Left hindlimb (tissue), 1 donor: Measurements from ENCODE around the gene RAB3C.
"Not testable (repeated sequence)": the region's sequence is repeated elsewhere in the genome, so short reads cannot be mapped to it uniquely, and the experiment has no call there.

Experiments
- DNase-seq: peaks from one replicate; pipeline ENCODE4 v3.0.0-alpha.2; 2018

Gene RAB3C

DNA sequence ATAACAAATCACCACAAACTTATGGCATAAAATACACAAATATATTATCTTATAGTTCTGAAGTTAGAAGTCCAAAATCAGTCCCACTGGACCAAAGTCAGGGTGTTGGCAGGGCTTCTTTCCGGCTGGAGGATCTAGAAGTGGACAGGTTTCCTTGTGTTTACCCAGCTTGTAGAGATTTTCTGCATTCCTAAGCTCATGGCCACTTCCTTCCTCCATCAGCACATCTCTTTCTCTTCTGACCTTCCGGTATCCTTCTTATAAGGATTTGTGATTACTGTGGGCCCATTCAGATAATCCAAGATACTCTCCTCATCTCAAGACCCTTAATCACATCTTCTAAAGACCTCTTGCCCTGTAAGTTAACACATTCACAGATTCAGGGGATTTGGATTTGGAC, 97.6 kb downstream of the RAB3C start:
- no peak for DNase-seq

DNA sequence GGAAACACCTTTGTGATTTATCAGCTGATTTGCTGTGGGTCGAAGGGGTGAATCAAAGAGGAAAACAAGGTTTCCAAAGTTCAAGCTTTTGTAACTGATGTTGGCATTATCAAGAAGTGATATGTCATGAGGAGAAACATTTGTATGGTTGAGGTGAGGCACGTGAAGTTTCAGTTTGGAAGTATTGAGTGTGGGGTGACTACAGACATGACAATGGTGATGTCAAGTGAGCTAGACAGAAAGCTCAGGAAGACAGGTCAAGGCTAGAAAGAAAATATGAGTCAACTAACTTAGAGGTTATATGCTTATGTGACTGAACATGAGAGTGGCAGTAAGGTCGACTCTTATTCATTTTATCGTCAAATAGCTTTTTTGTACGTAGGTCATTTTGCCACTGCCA, 99.1 kb downstream of the RAB3C start:
- no peak for DNase-seq

DNA sequence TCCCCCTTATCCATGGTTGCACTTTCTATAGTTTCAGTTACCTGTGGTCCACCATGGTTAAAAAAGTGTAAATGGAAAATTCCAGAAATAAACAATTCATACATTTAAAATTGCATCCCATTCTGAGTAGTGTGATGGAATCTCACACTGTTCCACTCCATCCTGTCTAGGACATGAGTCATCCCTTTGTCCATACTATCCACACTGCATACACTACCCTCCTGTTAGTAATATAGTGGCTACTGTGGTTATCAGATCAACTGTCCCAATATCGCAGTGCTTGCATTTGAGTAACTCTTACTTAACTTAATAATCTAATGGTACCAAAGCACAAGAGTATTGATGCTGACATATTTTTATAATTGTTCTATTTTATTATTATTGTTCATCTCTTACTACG, 100.7 kb downstream of the RAB3C start:
- DNase-seq, result no peak

DNA sequence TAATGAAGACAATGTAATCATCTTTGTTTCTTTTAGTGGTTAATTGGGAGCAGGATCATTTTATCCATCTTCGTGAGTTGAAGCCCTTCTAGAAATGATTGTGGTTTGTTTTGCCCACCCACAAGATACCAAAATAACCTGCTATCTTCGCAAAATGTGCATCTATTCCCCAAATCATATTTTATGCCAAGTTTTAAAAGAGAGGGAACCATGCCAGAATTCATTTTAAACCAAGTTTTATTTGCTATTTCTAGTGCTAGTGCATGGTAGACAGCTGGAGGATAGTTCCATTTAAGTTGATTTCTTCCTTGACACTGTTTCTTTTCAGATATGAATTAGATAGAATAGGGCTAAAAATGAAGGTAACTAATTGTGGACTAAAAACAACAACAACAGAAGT, 104.2 kb downstream of the RAB3C start:
- no peak for DNase-seq

DNA sequence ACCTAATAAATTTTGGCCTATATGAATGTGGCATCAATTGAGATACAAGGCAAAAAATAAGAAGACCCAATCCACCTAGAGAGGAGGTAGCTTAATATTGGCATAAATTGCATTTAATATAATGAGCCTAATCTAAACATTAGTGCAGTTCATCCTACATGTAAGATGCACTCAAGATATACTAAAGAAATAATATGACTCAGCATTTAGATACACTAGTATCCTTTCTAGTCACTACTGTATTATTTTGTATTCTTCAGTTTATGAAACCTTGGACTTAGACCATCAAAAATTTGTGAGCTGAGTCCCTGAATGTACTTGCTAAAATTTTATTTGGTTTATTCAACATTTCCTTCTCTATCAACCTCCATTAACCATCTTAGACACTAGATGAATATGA, 104.7 kb downstream of the RAB3C start:
- no peak for DNase-seq

DNA sequence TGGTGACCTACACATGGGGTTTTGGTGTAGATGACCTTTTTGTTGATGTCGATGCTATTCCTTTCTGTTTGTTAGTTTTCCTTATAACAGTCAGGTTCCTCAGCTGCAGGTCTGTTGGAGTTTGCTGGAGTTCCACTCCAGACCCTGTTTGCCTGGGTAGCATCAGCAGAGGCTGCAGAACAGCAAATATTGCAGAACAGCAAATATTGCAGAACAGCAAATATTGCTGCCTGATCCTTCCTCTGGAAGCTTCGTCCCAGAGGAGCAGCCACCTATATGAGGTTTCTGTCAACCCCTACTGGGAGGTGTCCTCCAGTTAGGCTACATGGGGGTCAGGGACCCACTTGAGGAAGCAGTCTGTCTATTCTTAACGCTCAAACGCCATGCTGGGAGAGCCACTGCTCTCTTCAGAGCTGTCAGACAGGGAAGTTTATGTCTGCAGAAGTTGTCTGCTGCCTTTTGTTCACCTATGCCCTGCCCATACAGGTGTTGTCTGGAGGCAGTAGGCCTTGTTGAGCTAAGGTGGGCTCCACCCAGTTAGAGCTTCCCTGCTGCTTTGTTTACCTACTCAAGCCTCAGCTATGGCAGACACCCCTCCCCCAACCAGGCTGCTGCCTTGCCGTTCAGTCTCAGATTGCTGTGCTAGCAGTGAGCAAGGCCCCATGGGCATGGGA, 116.3 kb downstream of the RAB3C start:
- DNase-seq, result not testable (repeated sequence)

DNA sequence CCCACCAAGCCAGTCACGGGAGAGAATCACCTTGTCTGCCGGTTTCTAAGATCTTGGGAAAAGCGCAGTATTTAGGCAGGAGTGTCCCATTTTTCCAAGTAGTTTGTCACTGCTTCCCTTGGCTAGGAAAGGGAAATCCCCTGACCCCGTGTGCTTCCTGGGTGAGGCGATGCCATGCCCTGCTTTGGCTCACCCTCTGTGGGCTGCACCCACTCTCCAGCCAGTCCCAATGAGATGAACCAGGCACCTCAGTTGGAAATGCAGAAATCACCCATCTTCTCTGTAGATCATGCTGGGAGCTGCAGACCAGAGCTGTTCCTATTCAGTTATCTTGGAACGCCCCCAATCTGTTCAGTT, 116.9 kb downstream of the RAB3C start:
- no peak for DNase-seq

DNA sequence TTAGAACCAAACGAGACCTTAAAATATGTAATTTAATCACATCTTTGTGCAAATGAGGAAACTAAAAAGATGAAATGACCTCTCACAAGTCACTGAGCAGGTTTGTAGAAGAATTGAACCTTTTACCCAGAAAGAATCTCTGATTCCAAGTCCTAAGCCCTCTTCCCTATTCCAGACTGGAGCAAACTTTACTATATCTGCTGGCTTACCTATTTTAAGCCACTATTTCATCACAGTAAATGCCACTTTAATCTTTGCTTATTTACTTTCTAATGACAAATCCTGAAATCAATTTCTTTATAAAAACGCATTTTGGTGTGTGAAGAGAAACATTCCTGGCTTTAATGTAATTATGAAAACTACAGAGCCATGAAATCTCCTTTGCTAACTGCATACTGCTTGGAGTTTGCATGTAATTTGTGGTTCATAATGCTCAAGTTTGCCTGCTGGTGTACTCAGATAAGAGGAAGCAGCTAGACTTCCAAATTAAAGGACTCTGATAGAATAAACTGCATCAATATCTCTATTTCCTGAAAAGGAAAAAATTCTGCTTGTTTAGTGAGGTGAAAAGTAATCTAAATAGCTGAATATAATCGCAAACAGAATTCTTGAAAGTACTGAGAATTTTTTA, 121.2 kb downstream of the RAB3C start:
- no peak for DNase-seq

DNA sequence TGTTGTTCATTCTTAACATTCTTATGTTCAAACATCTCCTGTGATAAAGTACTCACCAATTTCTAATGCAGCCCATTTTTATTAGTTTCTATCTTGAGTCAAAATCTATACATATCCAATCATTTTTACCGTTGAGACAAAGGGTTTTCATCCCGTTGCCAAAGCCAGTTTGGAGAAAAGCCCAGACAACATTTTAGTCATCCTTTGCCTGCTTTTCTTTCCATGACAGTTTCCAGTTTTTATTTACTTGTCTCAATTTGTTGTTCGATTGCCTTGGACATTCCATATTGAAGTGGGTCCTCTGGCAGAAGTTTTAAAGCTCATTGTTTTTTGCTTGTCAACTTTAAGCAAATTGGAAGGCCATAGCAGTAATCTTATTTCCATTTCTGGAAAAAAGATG, 123.9 kb downstream of the RAB3C start:
- no peak for DNase-seq

DNA sequence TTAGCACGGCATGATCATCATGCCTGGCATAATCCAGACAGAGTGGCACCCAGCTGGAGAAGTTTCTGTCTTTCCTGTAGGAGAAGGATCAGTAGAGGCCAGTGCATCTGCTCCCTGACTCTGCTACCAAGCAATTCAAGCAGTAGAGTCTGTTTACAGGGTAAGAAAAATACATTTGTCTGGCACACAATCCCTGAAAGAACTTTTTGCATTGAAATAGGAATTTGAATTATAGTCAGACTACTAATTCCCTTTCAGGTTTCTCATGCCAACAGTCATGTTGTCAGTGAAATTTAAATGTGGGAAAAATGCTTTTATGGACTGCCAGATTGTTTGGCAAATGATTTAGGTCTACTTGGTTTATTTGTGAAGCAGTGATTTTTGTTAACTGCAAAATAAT, 125.6 kb downstream of the RAB3C start:
- DNase-seq, result no peak

DNA sequence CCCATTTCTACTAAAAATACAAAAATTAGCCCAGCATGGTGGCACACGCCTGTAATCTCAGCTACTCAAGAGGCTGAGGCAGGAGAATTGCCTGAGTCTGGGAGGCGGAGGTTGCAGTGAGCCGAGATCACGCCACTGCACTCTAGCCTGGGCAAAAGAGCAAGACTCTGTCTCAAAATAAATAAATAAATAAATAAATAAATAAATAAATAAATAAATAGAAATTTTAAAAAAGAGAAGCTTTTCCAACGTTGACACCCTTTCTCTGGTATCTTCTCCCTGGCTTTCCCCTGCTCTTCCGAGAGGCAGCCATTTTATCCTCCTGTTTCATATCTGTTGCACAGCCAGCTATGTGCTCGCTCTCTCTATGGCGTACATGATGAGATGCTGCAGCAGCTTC, 127.5 kb downstream of the RAB3C start:
- not testable (repeated sequence) for DNase-seq

DNA sequence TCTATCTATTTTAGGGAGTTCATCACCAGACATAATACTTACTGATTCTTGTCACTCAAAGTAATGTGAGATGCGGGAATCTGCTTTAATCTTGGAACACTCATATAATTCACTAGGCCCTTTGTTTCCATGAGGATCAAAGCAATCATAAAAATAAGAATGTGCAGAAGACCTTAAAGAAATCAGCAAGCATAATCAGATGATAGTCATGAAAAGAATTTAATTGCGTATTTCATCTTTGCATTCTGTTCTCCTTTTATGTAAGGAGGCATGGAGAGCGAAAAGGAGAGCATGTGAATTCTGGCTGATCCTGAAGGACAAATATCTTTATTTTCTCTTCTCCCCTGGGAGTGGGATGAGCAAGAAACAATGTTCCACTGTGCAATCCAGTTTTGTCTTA, 128.0 kb downstream of the RAB3C start:
- no peak for DNase-seq

DNA sequence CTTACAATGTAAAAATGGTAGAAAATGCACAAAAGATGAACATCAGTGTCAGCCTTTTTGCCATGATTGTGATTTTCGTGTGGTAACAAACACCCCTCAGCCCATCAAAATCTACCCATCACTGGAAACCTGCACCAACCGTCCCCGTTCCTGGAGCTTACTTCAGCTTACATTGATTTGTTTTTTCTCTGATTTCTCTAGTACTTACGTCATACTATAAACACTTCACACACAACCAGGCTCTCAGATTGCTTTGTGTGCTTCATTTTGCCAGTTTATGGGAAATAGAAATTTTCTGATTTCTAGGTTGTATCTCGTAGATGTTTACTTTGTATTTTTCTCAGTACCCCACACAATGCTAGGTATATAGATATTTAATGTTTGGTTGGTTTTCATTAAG, 129.1 kb downstream of the RAB3C start:
- DNase-seq, result no peak

DNA sequence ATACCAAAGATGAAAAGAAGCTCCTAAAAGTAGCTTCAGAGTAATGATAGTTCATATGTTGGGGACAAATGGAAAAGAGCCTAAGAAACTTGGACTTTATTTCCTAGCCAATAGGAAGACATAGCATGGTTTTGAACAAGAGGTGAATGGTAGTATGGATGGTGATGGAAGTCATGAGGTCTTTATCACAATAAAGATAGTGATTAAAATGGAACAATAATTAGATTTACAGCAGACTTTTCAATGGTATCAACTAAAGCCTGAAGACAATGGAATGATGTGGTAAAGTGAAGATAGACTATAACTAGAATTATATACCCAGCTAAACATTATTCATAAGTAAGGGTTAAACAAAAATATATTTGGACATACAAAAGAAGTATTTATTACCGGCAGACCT, 131.2 kb downstream of the RAB3C start:
- DNase-seq, result no peak

DNA sequence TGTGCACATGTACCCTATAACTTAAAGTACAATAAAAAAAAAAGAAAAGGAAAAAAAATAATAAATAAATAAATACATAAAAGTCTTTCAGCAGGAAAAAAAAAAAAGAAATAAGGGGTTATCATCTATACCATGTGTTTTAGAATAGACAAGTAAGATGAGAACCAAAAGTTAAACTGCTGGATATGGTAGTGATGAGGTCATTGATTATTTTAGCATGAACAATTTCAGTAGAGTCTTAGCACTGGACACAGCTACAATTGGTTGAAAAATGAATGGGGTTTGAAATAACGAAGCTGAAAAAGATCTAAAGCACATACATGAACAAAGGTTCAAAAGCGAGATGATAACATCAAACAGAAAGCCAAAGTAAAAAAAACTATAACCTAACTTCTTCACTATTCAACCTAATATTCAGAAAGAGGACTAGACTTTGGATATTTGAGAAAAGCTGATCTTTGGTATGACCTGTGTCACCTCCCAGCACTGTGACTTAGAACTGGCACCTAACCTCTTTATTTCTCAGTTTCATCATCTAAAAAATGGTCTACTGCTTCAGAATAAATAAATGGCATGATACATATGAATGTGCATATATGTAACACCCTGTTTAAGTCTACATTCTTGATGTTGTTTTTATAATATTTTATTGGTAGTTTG, 133.3 kb downstream of the RAB3C start:
- DNase-seq, result no peak

DNA sequence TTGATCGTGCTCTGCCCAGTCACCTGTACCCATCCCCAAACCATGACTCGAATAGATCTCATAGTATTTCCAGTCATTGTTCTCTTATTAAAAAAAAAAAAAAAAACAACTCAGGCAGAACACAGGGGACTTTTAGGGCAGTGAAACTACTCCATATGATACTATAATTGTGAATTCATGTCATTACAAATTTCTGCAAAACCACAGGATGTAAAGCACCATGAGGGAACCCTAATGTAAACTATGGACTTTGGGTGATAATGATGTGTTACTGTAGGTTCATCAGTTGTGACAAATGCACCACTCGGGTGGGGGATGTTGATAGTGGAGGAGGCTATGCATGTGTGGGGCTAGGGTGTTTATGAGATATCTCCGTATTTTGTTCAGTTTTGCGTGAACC, 133.8 kb downstream of the RAB3C start:
- DNase-seq, result no peak

DNA sequence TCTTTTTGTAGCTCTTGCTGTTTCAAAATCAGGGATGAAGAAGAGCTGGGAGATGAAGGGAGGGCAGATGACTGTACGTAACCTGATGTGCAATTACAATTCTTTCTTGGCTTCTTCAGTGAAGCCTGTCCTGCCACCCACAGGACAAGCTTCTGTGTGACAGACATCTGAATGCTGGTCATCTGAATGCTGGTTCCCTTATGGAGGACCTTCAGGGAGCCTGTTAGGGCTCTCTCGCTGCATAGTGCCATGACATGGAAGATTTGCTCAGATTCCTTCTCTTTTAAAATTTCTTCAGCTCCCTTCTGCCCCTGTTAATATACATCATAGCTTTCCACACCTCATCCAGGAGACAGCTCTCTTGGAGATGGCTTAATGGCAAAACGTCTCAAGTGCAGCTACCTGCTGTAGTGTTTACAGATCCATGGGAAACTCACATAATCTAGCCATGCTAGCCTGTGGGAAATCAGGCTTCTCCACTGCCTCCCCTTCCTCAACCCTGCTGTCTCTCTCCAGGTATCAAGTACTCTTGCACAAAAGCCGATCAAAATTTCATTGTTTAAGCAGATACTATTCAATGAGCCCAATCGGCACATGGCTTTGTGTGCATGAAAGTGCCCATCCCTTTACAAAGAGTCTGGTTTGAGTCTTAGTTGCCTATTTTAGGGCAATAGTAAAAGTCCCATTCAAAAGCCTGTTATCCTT, 134.6 kb downstream of the RAB3C start:
- DNase-seq, result no peak

DNA sequence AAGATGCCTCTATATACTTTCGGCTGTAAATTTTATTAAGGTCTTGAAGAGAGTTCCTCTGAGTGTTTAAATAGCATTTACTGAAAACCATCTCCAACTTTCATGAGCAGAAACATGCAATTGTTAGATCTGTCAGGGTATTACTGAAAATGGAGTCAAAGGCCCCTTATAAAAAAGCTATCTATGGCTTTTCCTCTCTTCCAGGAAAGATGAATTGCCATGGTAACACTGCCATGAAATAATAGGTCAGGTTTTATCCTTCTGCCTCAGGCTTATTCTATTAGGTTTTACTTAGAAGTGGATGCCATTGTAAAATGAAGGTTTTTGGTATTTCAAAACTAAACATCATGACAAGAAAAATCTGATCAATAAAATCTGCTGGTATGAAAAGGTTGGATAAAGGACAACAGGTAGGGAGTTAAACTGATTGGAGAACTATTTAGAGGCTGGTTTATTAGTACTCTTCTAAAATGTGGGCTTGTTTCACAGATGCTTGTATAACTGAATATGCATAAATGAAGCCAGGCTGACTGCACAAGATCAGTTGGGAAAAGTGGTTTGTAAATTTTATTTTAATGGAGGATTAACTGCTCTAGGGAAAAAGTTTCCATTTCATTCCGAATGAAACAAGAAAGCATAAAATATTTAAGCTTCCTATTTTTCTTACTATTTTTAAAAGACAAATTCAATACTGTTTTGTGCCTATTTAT, 135.5 kb downstream of the RAB3C start:
- no peak for DNase-seq

DNA sequence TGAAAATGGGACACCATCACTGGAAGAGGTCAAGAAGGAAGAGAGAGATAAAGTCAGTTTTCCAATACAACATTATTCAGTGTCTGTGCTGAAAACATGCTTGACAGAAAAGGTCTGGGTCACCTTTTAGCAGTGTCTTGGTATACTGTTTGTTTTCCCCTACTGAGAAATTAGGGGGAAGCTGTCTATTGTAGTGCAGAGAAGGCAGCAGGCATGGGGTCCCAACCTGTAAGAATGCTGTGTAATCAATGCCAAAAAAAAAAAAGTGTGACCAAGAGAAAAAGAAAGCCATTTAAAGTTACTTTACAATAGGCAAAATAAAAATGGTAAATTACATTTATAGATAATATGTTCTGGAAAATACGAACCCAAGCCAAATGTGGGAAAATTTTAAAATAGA, 139.3 kb downstream of the RAB3C start:
- no peak for DNase-seq

DNA sequence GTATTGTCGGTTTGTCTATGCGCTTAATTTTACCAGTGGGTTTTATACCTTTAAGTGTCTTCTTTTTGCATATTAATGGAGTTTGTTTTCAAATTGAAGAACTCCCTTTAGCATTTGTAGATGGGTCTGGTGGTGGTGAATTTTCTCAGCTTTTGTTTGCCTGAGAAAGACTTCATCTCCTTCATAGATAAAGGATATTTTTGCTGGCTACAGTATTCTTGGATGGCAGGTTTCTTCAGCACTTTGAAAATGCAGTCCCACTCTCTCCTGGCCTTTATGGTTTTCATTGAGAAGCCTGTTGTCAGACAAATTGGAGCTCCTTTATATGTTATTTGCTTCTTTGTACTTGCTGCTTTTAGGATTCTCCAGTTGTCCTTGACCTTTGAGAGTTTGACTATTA, 142.1 kb downstream of the RAB3C start:
- no peak for DNase-seq

DNA sequence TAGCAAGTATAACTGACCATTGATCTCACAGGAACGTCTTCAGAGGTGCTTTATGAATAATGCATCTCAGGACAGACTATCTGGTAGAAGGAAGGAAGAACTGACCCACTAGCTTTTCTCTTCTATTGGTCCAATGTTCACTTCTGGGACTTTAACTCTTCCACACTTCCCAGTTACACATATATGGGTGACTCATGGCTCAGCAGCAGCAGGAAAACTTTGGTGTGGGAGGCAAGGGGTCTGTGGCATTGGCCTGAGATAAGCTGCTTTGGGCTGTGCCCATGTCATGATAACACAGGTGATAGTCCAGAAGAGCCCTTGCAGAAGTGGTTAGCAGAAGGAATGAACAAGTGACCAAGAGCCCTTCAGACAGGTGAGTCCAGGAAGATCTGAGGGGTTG, 148.8 kb downstream of the RAB3C start:
- DNase-seq, result no peak

DNA sequence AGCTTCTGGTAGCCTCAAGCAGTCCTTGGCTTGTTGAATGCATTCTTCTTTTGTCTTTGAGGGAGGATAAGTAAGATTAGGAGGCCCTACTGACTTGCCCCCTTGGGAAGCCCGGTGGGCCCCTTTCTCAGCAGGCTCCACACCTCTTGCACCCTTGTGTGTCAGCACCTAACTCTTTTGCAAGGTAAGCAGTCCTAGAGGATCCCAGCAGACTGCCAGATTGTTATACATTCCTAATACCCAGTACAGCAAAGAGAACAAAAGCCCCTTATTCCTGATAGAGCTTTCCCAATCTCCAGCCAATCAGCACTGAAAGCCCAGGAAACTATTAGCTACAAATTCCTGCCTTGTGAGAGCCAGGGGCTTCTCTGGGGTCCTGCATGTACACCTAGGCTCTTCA, 152.8 kb downstream of the RAB3C start:
- DNase-seq, result no peak

DNA sequence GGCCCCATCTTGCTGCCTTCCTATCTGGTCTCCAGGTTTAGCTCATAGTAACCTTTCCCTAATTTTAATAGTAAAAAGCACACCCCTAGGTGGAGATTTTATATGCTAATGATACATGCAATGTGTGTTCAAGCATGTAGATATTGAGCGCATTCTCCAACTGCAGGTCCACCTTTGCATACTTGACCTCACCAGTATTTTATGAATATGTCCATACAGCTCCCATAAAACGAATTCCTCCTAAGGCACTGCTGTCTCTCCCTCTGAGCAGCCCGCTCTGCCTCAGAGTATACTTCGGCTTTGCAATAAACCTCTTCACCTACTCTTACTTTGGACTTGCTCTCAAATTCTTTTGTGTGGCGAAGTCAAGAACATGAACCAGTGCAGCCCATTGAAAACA, 153.3 kb downstream of the RAB3C start:
- no peak for DNase-seq
